HepG2 (cell line): ENCODE results near the gene CNTFR. TPM values are rescaled to one million over a fixed set of nuclear protein-coding genes. Genes with fewer than 3 reads are reported as not detected.

ENCODE experiments used
- ATAC-seq: fragments of 200-7000 bp; cut with Tn5 transposase; 3 replicates; pipeline ENCODE4 v1.9.1; 2020; ENCODE audit warnings: mild to moderate bottlenecking, moderate library complexity
- BruUV-seq: library from RNA; stranded (reverse); fragments of 400-500 nt; replicated peaks from 2 replicates; lab custom pipeline; 2021; lab: Mats Ljungman, UMichigan
- CTCF ChIA-PET: fragments of 300-600 bp; formaldehyde crosslinking; extraction: SDS; loops from one replicate; lab custom pipeline; 2021; ENCODE audit warnings: low total read pairs, inconsistent platforms, low intra/inter-chr PET ratio; lab: Yijun Ruan, JAX
- POLR2A ChIA-PET: fragments of 350-600 bp; sonication (Branson Sonifier 250); formaldehyde crosslinking; loops from one replicate; lab custom pipeline; 2020; ENCODE audit warnings: antibody characterized with exemption, inconsistent platforms; lab: Yijun Ruan, JAX
- DNase-seq: peaks from one replicate; pipeline ENCODE4 v3.0.0-alpha.2; 2015; ENCODE audit warnings: low spot score
- FAIRE-seq: peaks from 3 replicates; lab custom pipeline; 2011; peaks lifted over from hg19 to GRCh38; lab: Jason Lieb, UNC
- H2AFZ ChIP-seq: one replicate; pipeline ENCODE4 v1.6.1; 2011; ENCODE audit warnings: low read length, inconsistent platforms
- H3K27ac ChIP-seq: fragments of 300-600 bp; 3 replicates; pipeline ENCODE4 v1.8.0; 2011; ENCODE audit warnings: mixed run types, mild to moderate bottlenecking, mixed read lengths, low read length, inconsistent platforms; ENCODE audit not compliant: insufficient read depth; ENCODE audit errors: extremely low read length
- H3K27me3 ChIP-seq, 2 experiments: fragments of 200-600 bp in 1 of 2; 2 replicates in 1 of 2; 3 replicates in 1 of 2; pipeline versions ENCODE4 v1.6.0 to v1.8.0; 2011; ENCODE audit warnings: low read length in 2 of 2, mild to moderate bottlenecking in 2 of 2, moderate library complexity in 2 of 2, inconsistent platforms in 1 of 2; ENCODE audit not compliant: insufficient read depth in 2 of 2, control insufficient read depth in 1 of 2
- H3K36me3 ChIP-seq, 2 experiments: fragments of 200-600 bp in 1 of 2; replicated peaks in 1 of 2; 2 replicates in 1 of 2; 3 replicates in 1 of 2; pipeline versions ENCODE4 v1.5.1 to v1.8.0; 2011; ENCODE audit warnings: low read length in 2 of 2, inconsistent platforms in 1 of 2; ENCODE audit not compliant: insufficient read depth in 2 of 2, control insufficient read depth in 1 of 2
- H3K4me1 ChIP-seq: 2 replicates; pipeline ENCODE4 v1.5.1; 2012; ENCODE audit warnings: low read length, inconsistent platforms; ENCODE audit not compliant: insufficient read depth
- H3K4me2 ChIP-seq: 2 replicates; pipeline ENCODE4 v1.6.0; 2011; ENCODE audit warnings: low read depth, low read length, inconsistent platforms
- H3K4me3 ChIP-seq, 3 experiments: fragments of 200-600 bp in 1 of 3; sonication (generic), shearing (Covaris generic) in 1 of 3; replicated peaks in 1 of 3; 2 replicates each; pipeline ENCODE4 v1.5.1; 2011 to 2016; ENCODE audit warnings: low read length in 3 of 3, inconsistent platforms in 2 of 3, low read depth in 2 of 3, mild to moderate bottlenecking in 2 of 3, control low read depth in 1 of 3, mixed read lengths in 1 of 3; ENCODE audit not compliant: insufficient read depth in 1 of 3
- H3K79me2 ChIP-seq: one replicate; pipeline ENCODE4 v1.6.1; 2011; ENCODE audit warnings: low read length, inconsistent platforms; ENCODE audit not compliant: insufficient read depth
- H3K9ac ChIP-seq: 2 replicates; pipeline ENCODE4 v1.6.0; 2011; ENCODE audit warnings: mild to moderate bottlenecking, low read depth, low read length, inconsistent platforms; ENCODE audit not compliant: insufficient read depth
- H3K9me3 ChIP-seq: 2 replicates; pipeline ENCODE4 v1.5.1; 2012; ENCODE audit warnings: mild to moderate bottlenecking, low read length
- H4K20me1 ChIP-seq: 2 replicates; pipeline ENCODE4 v1.6.0; 2011; ENCODE audit warnings: inconsistent platforms, mild to moderate bottlenecking, low read length, moderate library complexity; ENCODE audit not compliant: insufficient read depth
- CBX5 ChIP-seq: sonication (generic); formaldehyde crosslinking; IDR thresholded peaks from 2 replicates; pipeline ENCODE4 v1.4.0; 2020; ENCODE audit warnings: missing genetic modification reagents, borderline replicate concordance
- CREM ChIP-seq, 2 experiments: sonication (generic) in 1 of 2; formaldehyde crosslinking in 1 of 2; IDR thresholded peaks; 2 replicates each; pipeline versions ENCODE4 v1.4.0 to v1.6.1; 2016 to 2020; ENCODE audit warnings: antibody characterized with exemption in 1 of 2, mild to moderate bottlenecking in 1 of 2, missing genetic modification reagents in 1 of 2
- FOXJ3 ChIP-seq: sonication (generic); formaldehyde crosslinking; IDR thresholded peaks from 2 replicates; pipeline ENCODE4 v1.4.0; 2020; ENCODE audit warnings: missing genetic modification reagents, mild to moderate bottlenecking, borderline replicate concordance
- HMG20B ChIP-seq: conservative IDR thresholded peaks from 2 replicates; pipeline ENCODE4 v1.6.1; 2016; ENCODE audit warnings: missing genetic modification reagents, missing compliant biosample characterization
- TBL1XR1 ChIP-seq: fragments of 150-350 bp; IDR thresholded peaks from 2 replicates; pipeline ENCODE4 v1.6.1; 2014; ENCODE audit warnings: borderline replicate concordance, low read length; ENCODE audit not compliant: partially characterized antibody
- ZNF274 ChIP-seq: sonication (generic); formaldehyde crosslinking; IDR thresholded peaks from 2 replicates; pipeline ENCODE4 v1.5.1; 2020; ENCODE audit warnings: mild to moderate bottlenecking, missing genetic modification reagents
- ZNF512 ChIP-seq: sonication (generic); formaldehyde crosslinking; IDR thresholded peaks from 2 replicates; pipeline ENCODE4 v1.4.0; 2020; ENCODE audit warnings: mild to moderate bottlenecking, missing genetic modification reagents
- WGBS: methylation state at CpG from one replicate; pipeline ENCODE4 v1.1.6; 2017; ENCODE audit warnings: low lambda C conversion rate; 5-methylcytosine and 5-hydroxymethylcytosine counted together
- in situ Hi-C: cut with HindIII; loops from 2 replicates; pipeline ENCODE4 v1.10.0; 2017; ENCODE audit warnings: low pct_unique_long_range_greater_than_20kb; ENCODE audit not compliant: extremely low pct_ligation_motif_present
- intact Hi-C: fragments of 100-400 bp; cut with micrococcal nuclease; formaldehyde crosslinking; loops from one replicate; pipeline ENCODE4 v1.10.0; 2022; ENCODE audit not compliant: unreplicated experiment
- polyA plus RNA-seq, 8 experiments: library from polyadenylated mRNA; depleted of rRNA in 3 of 8; stranded (reverse) in 7 of 8; unstranded in 1 of 8; fragments of >200 nt; fragmentation: Illumina TruSeq in 4 of 8; extraction: Trizol in 4 of 8; gene quantifications; 2 replicates each; pipeline versions ENCODE4 v1.2.1 to v1.2.3, GENCODE V29; 2011 to 2016; ENCODE audit warnings: low read depth in 4 of 8, missing spikeins in 1 of 8, mixed read lengths in 1 of 8; ENCODE audit not compliant: insufficient read depth in 1 of 8
- total RNA-seq, 5 experiments: library from RNA; depleted of rRNA; stranded (reverse); fragments of >200 nt; fragmentation: Illumina TruSeq; extraction: Trizol; gene quantifications; 2 replicates each; pipeline ENCODE4 v1.2.3, GENCODE V29; 2016; ENCODE audit warnings: low read depth in 1 of 5

The CNTFR gene
- total and polyA plus RNA-seq, 2 of the 13 experiments (the other 11 are each of a cell fraction or from before 2014, with no cell fraction given) = not detected

- H3K27ac ChIP-seq = no peak overlapping the region
- H3K4me2 ChIP-seq = no peak overlapping the region
- H3K79me2 ChIP-seq = no peaks in the 10 kb centered on the region
- no peaks in the 10 kb centered on the region for H3K4me1 ChIP-seq
- no peak for DNase-seq
- WGBS = 31% methylated on average over 5 of the region's 5 CpGs
- no peak overlapping the region for H2AFZ ChIP-seq
- H3K9me3 ChIP-seq = no peaks in the 10 kb centered on the region
- no peak overlapping the region for H3K4me3 ChIP-seq
- ATAC-seq = no peak
- in situ Hi-C loops = no loop called here
- FAIRE-seq = no peak
- H3K27me3 ChIP-seq = peaks cover 14 to 73% of the 10 kb centered on the region in 2 experiments; a peak in 4 of 5 replicates
- BruUV-seq = no TSS peak
- no peak overlapping the region for H3K9ac ChIP-seq
- TF ChIP-seq CBX5 (no peak), FOXJ3 (CRISPR knock-in tag) (no peak), HMG20B (CRISPR knock-in tag) (no peak), CREM (IDR thresholded peaks at IDR 0.05) (no peak), CREM (CRISPR knock-in tag; IDR thresholded peaks at IDR 0.05) (no peak)
- H3K36me3 ChIP-seq = no peaks in the 10 kb centered on the region
- intact Hi-C loops = no loop called here
- no peaks in the 10 kb centered on the region for H4K20me1 ChIP-seq
- ChIA-PET POLR2A (no interaction called here), CTCF (no interaction called here)
Measured at GRCh38 chr9:34579808-34580163, 9.7 kb downstream of the CNTFR start.

GRCh38 chr9:34579104-34579807 is 10.3 kb downstream of the CNTFR start:
- Histone ChIP-seq H3K4me1 (no peaks in the 10 kb centered on the region), H3K4me2 (no peak overlapping the region), H3K9ac (no peak overlapping the region), H4K20me1 (no peaks in the 10 kb centered on the region), H3K27ac (no peak overlapping the region), H3K79me2 (no peaks in the 10 kb centered on the region), H3K27me3 (peaks cover 13 to 73% of the 10 kb centered on the region in 2 experiments; a peak in 4 of 5 replicates), H2AFZ (no peak overlapping the region), H3K36me3 (no peaks in the 10 kb centered on the region), H3K9me3 (no peaks in the 10 kb centered on the region), H3K4me3 (no peak overlapping the region)
- ATAC-seq = no peak
- 25% methylated on average over 16 of the region's 17 CpGs for WGBS
- BruUV-seq = no TSS peak
- in situ Hi-C loops (no loop called here), intact Hi-C loops (no loop called here)
- TF ChIP-seq ZNF512 (no peak), TBL1XR1 (no peak), ZNF274 (CRISPR knock-in tag) (no peak)
- POLR2A ChIA-PET = no interaction called here
- FAIRE-seq = no peak
- no peak for DNase-seq
- CTCF ChIA-PET = no interaction called here
